G401.6 (cell line): ENCODE measurements around the gene MRPL49.
A peak's percentile ranks its signal among the peaks of the same experiment; 100 is the strongest.

Experiments used
- FAIRE-seq: peaks from 2 replicates; lab custom pipeline; 2012; peaks lifted over from hg19 to GRCh38; lab: Jason Lieb, UNC

Gene MRPL49

DNA sequence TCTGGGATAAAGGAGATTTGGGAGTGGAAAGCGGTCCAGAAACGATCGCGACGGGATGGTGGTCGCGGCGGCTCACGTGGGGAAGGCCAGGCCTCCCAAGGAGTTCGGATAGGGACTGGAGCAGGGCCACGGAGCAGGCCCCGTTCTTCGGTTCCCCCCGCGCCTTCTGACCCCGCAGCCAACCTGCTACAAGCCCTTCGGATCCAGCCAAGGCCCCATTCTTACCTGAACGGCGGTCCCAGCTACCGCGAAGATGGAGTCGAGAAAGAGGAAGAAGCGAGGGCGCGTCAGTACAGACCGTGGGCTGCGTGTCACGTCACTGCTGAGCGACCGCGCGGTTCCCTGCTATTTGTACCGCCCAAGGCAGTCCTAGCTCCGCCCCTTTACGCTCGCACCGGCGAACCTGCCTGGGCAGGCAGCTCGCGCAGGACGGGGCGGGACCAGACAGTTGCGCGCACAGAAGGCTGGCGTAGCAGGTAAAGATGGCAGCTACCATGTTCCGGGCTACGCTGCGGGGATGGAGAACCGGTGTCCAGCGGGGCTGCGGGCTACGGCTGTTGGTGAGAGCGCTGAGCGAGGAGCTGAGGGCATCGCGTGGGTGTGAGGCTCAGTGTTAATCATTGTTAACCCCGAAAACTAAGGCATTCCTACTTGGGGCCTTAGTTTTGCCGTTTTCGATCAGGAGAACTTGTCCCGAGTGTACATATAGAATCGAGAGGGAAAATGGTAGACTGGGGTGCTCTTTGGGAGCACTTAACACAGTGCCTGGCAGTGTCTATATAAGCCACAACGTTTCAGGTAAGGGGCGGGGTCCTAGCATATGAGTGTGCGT, at the start of gene MRPL49, which contains the start of gene FAU:
MRPL49 (plus strand) TSS at position 457 of the 832 bp plus-strand sequence; CDS start at position 483, 26 bp downstream.
FAU (minus strand) TSS at position 270 of the 832 bp plus-strand sequence. CDS start 321 bp downstream, outside the sequence.
- peak; percentile 94 for FAIRE-seq

DNA sequence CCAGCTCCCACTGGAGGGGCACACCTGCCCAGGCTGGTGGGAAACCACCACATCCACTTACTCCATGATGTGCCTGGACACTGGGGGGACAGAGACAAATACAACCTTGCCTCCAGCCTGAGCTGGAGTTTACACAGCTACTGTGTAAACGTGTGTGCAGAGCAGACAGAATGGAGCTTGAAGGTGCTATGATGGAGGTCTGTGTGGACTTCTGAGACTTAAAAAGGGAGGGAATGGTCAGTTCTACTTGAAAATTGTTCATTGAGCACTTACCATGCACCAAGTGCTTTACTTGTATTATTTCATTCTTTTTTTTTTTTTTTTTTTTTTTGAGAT, 49.5 kb upstream of the MRPL49 start:
- FAIRE-seq, result no peak

DNA sequence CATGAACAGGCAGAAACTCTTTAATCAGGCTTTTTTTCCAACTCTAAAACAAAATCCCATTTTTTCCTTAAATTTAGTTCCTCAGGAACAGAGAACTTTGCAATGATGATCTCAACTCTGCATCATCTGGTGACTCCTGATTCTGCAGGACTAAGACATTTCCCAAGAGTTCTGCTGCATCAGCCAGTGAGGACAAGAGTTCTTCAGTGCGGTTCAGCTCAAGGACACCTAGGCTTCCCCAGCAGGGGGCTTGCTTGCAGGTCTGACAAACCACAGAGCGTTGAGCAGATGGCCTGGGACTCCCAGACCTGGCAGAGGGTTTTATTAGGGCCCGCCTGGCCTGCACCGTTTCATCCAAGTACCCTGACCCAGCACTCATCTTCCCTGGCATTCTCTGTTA, 44.7 kb upstream of the MRPL49 start:
- no peak for FAIRE-seq

GRCh38 chr11:65078151-65078550, 44.0 kb upstream of the MRPL49 start:
- FAIRE-seq, result no peak

DNA sequence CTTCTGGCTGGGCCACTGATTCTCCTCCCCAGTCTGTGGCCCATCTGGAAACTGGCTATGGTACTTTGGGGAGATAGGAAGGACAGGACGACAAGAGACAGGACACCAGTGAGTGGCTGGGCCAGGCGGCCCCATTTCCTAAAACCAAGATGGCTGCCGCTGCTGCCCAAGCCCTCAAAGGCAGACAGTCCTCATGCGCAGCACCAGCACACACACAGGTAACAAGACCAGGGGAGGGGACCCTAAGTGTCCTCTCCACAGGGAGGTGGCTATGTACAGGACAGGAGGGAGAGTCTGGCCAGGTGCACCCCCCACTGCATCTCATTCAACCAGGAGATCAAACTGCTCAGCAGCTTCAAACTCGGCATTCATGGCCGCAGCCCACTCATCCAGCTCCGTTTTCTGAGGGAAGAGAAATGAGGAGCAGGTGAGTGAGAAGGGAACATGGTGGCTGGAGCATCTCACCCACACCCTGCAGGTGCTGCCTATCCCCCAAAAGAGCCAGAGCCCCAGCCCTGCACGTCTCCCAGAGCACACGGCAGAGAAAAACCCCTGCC, 43.3 kb upstream of the MRPL49 start:
- no peak for FAIRE-seq

- FAIRE-seq, result no peak
Observed at GRCh38 chr11:65083134-65083833, 38.8 kb upstream of the MRPL49 start.

GRCh38 chr11:65083834-65084597, 38.1 kb upstream of the MRPL49 start, which contains the start of the genes CDCA5 and ZFPL1:
Gene CDCA5 (minus strand): TSS chr11:65084040. CDS start chr11:65083978, 62 bp downstream.
Gene ZFPL1 (plus strand): TSS chr11:65084222. CDS start chr11:65084699, 477 bp downstream.
- peak; percentile 49 for FAIRE-seq

- no peak for FAIRE-seq
Observed at GRCh38 chr11:65084598-65085375, 37.3 kb upstream of the MRPL49 start.

DNA sequence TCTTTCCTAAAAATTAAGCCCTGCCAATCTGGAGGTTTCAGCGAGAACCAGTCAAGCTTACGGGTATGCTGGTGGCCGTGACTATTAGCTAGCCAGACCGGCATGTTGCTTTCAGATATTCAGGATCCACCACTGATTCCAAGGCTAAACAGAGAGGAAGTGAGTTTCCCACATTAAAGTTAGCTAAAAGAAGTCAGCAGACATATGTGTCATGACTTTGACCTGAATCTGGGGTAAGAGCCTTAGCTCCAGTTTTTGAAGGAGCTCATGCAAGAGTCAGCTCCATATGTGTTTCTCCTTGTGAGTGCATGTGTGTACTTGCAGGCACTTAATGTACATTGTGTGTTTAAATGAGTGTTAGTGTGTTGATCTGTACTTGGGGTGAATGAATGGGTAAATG, 36.7 kb upstream of the MRPL49 start:
- no peak for FAIRE-seq

GRCh38 chr11:65086809-65087208, 35.3 kb upstream of the MRPL49 start:
- FAIRE-seq, result no peak

DNA sequence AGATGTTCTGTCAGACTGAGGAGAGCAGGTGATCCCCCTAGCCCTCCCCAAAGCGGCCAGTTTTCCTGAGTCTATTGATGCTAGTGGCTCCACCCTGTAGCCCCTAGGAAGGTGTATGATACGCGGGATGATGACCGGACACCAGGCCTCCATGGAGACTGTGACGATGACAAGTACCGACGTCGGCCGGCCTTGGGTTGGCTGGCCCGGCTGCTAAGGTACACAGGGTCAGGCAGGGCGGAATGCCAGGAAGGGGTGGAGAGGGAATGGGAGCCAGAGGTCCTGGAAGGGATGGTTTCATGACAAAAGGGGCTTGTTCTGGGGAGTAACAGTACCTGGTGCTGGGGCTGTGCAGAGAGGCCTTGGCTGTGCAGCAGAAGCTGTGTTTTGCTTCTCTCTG, 34.9 kb upstream of the MRPL49 start:
- no peak for FAIRE-seq

DNA sequence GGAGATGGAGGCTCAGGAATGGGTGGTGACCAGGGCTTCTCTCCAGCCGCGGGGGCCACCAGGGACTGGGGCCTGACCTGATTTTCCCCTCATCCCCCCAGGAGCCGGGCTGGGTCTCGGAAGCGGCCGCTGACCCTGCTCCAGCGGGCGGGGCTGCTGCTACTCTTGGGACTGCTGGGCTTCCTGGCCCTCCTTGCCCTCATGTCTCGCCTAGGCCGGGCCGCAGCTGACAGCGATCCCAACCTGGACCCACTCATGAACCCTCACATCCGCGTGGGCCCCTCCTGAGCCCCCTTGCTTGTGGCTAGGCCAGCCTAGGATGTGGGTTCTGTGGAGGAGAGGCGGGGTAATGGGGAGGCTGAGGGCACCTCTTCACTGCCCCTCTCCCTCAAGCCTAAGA, 34.3 kb upstream of the MRPL49 start:
- no peak for FAIRE-seq

GRCh38 chr11:65089621-65090020, 32.5 kb upstream of the MRPL49 start:
- no peak for FAIRE-seq

DNA sequence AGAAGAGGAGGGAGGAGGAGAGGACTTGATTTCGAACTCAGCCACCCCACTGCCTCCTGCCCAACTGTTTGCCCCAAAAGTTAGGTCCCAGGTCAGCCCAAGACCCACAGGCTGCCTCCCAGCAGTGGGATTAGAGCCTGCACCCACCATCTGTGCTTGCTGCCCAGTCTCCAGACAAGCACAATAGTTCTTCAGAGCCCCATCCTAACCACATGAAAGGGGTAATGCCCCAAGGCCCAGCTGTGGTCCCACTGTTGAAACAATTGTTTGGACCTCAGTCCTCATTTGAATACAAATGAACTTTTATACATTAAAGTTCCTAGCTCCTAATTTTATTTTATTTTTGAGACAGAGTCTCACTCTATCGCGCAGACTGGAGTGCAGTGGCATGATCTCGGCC, 31.5 kb upstream of the MRPL49 start:
- no peak for FAIRE-seq

GRCh38 chr11:65095427-65095826, 26.7 kb upstream of the MRPL49 start:
- no peak for FAIRE-seq

DNA sequence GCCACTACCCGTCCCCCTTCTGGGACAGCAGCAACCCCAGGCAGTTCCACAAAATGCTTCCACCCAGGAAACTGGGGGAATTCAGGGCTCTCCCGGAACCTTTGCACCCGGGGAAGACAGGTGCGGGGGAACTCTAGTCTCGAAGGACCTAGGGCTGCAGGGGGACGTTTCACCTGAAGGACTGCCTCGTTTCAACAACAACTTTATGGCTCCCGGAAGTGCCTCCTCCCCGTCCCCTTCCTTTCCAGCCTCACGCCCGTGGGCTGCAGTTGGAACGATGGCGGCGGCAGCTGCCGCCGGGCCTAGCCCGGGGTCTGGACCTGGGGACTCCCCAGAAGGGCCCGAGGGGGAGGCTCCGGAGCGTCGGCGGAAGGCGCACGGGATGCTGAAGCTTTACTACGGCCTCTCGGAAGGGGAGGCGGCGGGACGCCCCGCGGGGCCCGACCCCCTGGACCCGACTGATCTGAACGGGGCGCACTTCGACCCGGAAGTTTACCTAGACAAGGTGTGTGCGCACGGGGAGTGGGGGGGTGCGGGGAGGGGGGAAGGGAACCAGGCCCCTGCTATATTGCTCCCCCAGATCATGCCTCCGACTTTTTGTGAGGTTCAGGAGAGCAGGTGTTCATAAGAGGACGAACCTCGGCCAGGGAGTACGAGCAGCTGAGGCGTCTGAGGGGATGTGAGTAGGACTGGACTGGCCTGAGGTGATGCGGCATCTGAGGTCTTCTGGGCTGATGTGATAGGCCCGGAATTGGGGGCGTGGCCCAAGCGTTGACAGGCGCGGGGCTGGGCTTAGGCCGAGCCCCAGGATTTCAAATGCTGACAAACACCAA, 25.9 kb upstream of the MRPL49 start, which contains the start of gene VPS51:
VPS51 (plus strand) TSS at position 241 of the 833 bp plus-strand sequence; CDS start at position 278, 37 bp downstream.
- FAIRE-seq, result no peak

DNA sequence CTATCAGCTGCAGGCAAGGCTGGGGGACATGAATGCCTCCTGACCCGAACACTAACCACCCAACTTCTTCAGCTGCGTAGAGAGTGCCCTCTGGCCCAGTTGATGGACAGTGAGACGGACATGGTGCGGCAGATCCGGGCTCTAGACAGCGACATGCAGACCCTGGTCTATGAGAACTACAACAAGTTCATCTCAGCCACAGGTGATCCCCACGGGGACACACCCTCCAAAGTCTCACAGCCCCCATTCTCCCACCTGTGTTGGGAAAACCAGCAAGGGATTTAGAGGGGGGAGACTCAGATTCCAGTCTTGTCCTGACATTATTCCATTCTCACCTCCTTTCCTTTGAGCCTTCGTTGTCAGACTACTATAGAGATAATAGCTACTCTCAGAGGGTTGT, 25.2 kb upstream of the MRPL49 start:
- FAIRE-seq, result no peak

DNA sequence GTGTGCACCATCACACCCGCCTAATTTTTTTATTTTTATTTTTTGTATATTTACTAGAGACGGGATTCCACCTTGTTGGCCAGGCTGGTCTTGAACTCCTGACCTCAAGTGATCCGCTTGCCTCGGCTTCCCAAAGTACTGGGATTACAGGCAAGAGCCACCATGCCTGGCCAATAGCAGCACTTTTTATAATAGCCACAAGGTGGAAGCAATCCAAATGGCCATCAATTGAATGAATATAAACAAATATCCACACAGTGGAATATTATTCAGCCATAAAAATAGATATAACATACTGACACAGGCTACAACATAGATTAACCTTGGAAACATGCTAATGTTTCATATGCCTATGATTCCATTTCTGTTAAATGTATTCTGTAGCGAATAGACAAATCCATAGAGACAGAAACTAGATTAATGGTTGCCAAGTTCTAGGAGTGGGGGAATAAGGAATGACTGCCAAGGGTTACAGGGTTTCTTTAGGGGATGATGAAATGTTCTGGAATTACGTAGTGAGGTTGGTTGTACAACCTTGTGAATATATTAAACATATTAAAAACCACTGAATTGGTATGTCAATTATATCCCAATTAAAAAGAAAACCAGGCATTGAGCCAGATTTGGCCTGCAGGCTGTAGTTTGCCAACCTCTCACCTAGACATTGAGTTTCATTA, 21.3 kb upstream of the MRPL49 start:
- no peak for FAIRE-seq

DNA sequence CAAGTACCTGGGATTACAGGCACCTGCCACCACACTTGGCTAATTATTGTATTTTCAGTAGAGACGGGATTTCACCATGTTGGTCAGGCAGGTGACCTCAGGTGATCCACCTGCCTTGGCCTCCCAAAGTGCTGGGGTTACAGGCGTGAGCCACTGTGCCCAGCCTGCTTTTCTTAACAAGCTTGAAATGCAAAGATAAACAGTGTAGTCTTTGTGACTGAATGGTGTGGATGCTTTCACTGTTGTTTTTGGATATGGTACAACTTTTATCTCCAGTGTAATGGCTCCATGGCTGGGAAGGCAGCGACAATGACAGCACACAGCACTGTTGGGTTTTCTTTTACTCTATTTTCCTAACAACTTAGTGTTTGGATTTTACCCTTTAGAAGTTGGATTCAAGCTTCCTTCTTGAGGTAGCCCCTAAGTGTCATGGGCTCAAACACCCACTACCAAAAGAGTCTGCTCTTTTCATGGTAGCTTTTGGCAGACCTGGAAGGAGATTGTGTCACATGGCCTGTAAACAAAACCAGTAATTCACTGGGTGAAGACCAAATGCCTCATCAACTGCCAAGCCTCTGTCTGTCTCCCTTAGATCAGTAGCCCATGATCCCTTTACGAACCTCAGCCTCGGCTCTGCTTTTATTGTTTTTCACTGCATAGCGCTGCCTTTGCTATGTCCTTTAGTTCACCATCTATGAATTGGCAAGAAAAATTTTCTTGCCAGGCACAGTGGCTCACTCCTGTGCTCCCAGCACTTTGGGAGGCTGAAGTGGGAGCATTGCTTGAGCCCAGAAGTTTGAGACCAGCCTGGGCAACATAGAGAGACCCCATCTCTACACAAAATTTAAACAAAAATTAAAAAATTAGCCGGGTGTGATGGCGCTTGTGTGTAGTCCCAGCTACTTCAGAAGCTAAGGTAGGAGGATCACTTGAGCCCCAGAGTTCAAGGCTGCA, 19.7 kb upstream of the MRPL49 start:
- FAIRE-seq, result no peak
